OCI-LY3 (cell line): ENCODE data around the gene SNAPC4.

Source experiments
- H2AFZ ChIP-seq: fragments of 200-600, 300-600 bp; shearing (Covaris generic); 2 replicates; pipeline ENCODE4 v1.6.0; 2014; ENCODE audit warnings: antibody characterized with exemption, low read depth, low read length
- H3K27ac ChIP-seq: fragments of 200-600, 300-600 bp; sonication (generic); 2 replicates; pipeline ENCODE4 v1.5.1; 2014; ENCODE audit warnings: mild to moderate bottlenecking, low read length, moderate library complexity, mixed read lengths
- H3K27me3 ChIP-seq: fragments of 200-600, 300-600 bp; sonication (generic); 2 replicates; pipeline ENCODE4 v1.6.1; 2014; ENCODE audit warnings: low read depth, low read length, mixed read lengths
- H3K36me3 ChIP-seq: fragments of 200-600, 300-600 bp; sonication (generic); replicated peaks from 2 replicates; pipeline ENCODE3; 2014; ENCODE audit warnings: low read depth, low read length, mixed read lengths
- H3K4me1 ChIP-seq: fragments of 300-600, 200-600 bp; sonication (generic); 2 replicates; pipeline ENCODE4 v1.6.1; 2014; ENCODE audit warnings: low read length, mixed read lengths
- H3K4me2 ChIP-seq: fragments of 200-600, 300-600 bp; sonication (generic); 2 replicates; pipeline ENCODE4 v1.6.1; 2014; ENCODE audit warnings: low read length, mixed read lengths
- H3K4me3 ChIP-seq: fragments of 300-600, 200-600 bp; sonication (generic); 2 replicates; pipeline ENCODE4 v1.5.1; 2014; ENCODE audit warnings: antibody characterized with exemption, mild to moderate bottlenecking, low read length, moderate library complexity
- H3K79me2 ChIP-seq: fragments of 300-600, 200-600 bp; shearing (Covaris generic); 2 replicates; pipeline ENCODE4 v1.6.1; 2014; ENCODE audit warnings: mild to moderate bottlenecking, low read length, mixed read lengths
- H3K9ac ChIP-seq: fragments of 300-600, 200-600 bp; shearing (Covaris generic); 2 replicates; pipeline ENCODE4 v1.6.0; 2014; ENCODE audit warnings: mild to moderate bottlenecking, low read length, moderate library complexity
- H3K9me3 ChIP-seq: fragments of 200-600, 300-600 bp; shearing (Covaris generic); 2 replicates; pipeline ENCODE4 v1.6.1; 2014; ENCODE audit warnings: low read length, mixed read lengths; ENCODE audit not compliant: insufficient read depth
- H4K20me1 ChIP-seq: fragments of 200-600, 300-600 bp; sonication (generic); 2 replicates; pipeline ENCODE4 v1.6.1; 2016; ENCODE audit warnings: low read length, mixed read lengths; ENCODE audit not compliant: insufficient read depth
- CTCF ChIP-seq: fragments of 200-600, 300-600 bp; sonication (generic); IDR thresholded peaks from 2 replicates; pipeline ENCODE4 v1.5.1; 2014; ENCODE audit warnings: antibody characterized with exemption, low read length, low read depth
- EZH2phosphoT487 ChIP-seq: fragments of 200-600 bp; shearing (Covaris generic); IDR thresholded peaks from 2 replicates; pipeline ENCODE4 v1.6.1; 2018; ENCODE audit warnings: antibody characterized with exemption, mixed run types, low read depth

The SNAPC4 gene

DNA sequence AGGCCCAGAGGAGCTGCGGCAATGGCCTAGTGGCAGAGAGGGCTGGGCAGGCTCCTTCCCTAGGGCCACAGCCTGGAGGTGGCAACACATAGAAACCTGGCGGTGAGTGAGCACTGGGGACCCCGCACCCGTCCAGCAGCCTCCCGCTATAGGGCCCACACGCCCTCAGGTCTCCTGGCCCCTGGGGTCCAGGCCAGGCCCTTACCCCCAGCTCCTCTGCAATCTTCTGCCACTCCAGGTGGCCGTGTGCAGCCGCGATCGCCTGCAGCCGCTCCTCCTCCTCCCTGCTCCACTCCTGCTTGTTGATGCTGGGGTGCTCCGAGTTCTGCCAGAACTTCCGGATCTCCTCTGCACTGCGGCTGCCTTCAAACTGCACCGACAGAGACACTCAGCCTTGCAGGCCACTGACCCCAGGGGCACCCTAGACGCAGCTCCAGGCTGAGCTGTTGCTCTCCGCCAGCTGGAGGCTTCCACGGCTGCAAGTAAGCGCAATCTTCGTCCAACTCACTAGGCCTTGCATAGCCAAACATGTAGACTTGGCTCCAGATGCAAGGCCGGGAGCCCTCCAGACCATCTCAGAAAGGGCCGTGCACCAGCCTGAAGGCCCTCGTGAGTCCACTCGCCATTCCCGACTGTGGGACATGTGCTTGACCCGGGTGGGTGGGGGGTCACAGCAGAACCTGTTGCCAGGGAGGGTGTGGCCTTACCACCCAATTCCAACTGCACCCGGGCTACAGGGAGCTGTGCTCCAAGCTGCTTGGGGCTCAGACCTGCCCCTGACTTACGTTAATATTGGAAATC is 8.0 kb downstream of the SNAPC4 start:
- Histone ChIP-seq H3K79me2 (peaks cover 25% of the 10 kb centered on the region), H3K9ac (no peak overlapping the region), H3K4me3 (no peak overlapping the region), H3K9me3 (no peaks in the 10 kb centered on the region), H3K27ac (no peak overlapping the region), H3K4me2 (no peak overlapping the region), H2AFZ (no peak overlapping the region), H3K27me3 (no peaks in the 10 kb centered on the region), H3K36me3 (peaks cover 77% of the 10 kb centered on the region), H4K20me1 (no peaks in the 10 kb centered on the region), H3K4me1 (no peaks in the 10 kb centered on the region)
- TF ChIP-seq EZH2phosphoT487 (no peak), CTCF (no peak)

GRCh38 chr9:136389396-136389795 is 10.6 kb downstream of the SNAPC4 start:
- no peak overlapping the region for H3K4me3 ChIP-seq
- no peak overlapping the region for H3K9ac ChIP-seq
- H3K36me3 ChIP-seq, result peaks cover 69% of the 10 kb centered on the region
- H3K4me1 ChIP-seq, result no peaks in the 10 kb centered on the region
- no peak overlapping the region for H2AFZ ChIP-seq
- TF ChIP-seq CTCF (no peak), EZH2phosphoT487 (no peak)
- H4K20me1 ChIP-seq, result no peaks in the 10 kb centered on the region
- H3K9me3 ChIP-seq, result no peaks in the 10 kb centered on the region
- no peak overlapping the region for H3K4me2 ChIP-seq
- H3K79me2 ChIP-seq, result peaks cover 10% of the 10 kb centered on the region; the same call in 1 of the 2 replicates
- H3K27me3 ChIP-seq, result no peaks in the 10 kb centered on the region
- H3K27ac ChIP-seq, result no peak overlapping the region

- Histone ChIP-seq H4K20me1 (no peaks in the 10 kb centered on the region), H3K9me3 (no peaks in the 10 kb centered on the region), H3K79me2 (peaks cover 4% of the 10 kb centered on the region; the same call in 1 of the 2 replicates), H3K9ac (no peak overlapping the region), H3K27me3 (no peaks in the 10 kb centered on the region), H3K36me3 (peaks cover 69% of the 10 kb centered on the region), H3K27ac (no peak overlapping the region), H3K4me1 (no peaks in the 10 kb centered on the region), H3K4me2 (no peak overlapping the region), H2AFZ (no peak overlapping the region), H3K4me3 (no peak overlapping the region)
- TF ChIP-seq EZH2phosphoT487 (no peak), CTCF (no peak)
Observed at GRCh38 chr9:136387217-136387616, 12.8 kb downstream of the SNAPC4 start.

GRCh38 chr9:136386018-136386417 is 14.0 kb downstream of the SNAPC4 start:
- H3K36me3 ChIP-seq, result peaks cover 62% of the 10 kb centered on the region
- no peaks in the 10 kb centered on the region for H4K20me1 ChIP-seq
- H3K4me1 ChIP-seq, result no peaks in the 10 kb centered on the region
- H3K27ac ChIP-seq, result no peak overlapping the region
- H3K4me3 ChIP-seq, result no peak overlapping the region
- no peak overlapping the region for H3K4me2 ChIP-seq
- H3K9ac ChIP-seq, result no peak overlapping the region
- no peaks in the 10 kb centered on the region for H3K27me3 ChIP-seq
- no peak overlapping the region for H2AFZ ChIP-seq
- H3K9me3 ChIP-seq, result no peaks in the 10 kb centered on the region
- TF ChIP-seq CTCF, result no peak
- no peak for TF ChIP-seq EZH2phosphoT487
- no peaks in the 10 kb centered on the region for H3K79me2 ChIP-seq
